Measurements from ENCODE around the gene DNAJB8. TPM values are rescaled to one million over a fixed set of nuclear protein-coding genes. Genes with fewer than 3 reads are reported as not detected.
A peak's percentile ranks its signal among the peaks of the same experiment; 100 is the strongest.

DNAJB8 gene
- total RNA-seq, 2 donors from 2014 or later: not detected

DNA sequence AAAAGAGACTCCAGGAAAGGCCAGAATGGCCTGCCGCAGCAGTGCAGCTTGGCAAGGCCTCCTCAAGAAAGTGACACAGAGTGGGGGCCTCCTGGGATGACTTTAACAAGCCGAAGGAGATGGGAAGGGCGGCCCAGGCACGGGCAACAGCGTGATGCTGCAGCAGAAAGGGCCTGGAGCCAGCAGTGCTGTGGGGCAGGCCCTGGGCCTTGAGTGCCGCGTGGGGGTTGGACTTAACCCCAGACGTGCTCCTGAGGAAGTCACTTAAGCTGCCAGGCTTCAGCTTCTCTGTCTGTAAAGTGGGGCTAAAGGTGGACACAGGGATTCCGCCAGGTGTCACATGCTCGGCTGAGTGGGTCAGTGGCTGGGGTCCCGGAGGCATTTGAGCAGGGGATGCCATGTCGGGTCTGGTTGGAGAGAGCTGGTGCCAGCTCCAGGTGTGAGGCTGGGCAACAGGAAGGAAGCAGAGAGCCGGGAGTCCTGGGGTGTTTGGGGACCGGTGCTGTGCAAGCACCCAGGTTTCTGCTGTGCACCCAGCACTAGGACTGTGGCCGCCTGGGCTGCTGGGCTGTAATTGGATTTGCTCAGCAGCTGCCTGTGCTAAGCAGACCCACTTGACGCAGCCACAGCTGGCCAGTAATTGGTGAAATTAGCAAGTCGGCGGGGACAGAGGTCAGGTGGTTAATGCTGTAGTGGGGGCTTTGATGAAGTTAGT is 7.8 kb downstream of the DNAJB8 start:
- Mint-ChIP-seq H3K36me3 (ENCODE audit: low read depth) (no peaks in the 10 kb centered on the region), H3K4me1 (peaks cover 7% of the 10 kb centered on the region), H3K27ac (no peak overlapping the region), H3K4me3 (no peak overlapping the region), H3K27me3 (ENCODE audit: insufficient read depth) (peaks cover 78% of the 10 kb centered on the region), H3K9me3 (no peaks in the 10 kb centered on the region)
- 91 to 95% methylated on average over 11 to 18 of the region's 18 CpGs for WGBS, 2 experiments (ENCODE audit: insufficient coverage in 1 of 2, insufficient read length in 1 of 2)
- Histone ChIP-seq H3K4me1 (ENCODE audit: control insufficient read depth, insufficient read depth, low read length) (peaks cover 4% of the 10 kb centered on the region), H3K4me3 (ENCODE audit: low read length) (no peak overlapping the region), H3K27ac (ENCODE audit: low read depth, low read length) (no peak overlapping the region), H3K27me3 (ENCODE audit: control insufficient read depth, insufficient read depth, low read length, poor library complexity, severe bottlenecking) (peaks cover 15% of the 10 kb centered on the region), H3K9me3 (ENCODE audit: control insufficient read depth, low read length) (no peaks in the 10 kb centered on the region), H3K9ac (ENCODE audit: extremely low read depth, low read length, poor library complexity, severe bottlenecking) (no peak overlapping the region), H3K36me3 (ENCODE audit: control insufficient read depth, insufficient read depth, low read length) (no peaks in the 10 kb centered on the region)
- no peak for TF ChIP-seq CTCF (conservative IDR thresholded peaks at IDR 0.05)
- DNase-seq: no peak

GRCh38 chr3:128457937-128458336 is 8.8 kb downstream of the DNAJB8 start:
- Histone ChIP-seq H3K4me3 (ENCODE audit: low read length) (no peak overlapping the region), H3K27me3 (ENCODE audit: control insufficient read depth, insufficient read depth, low read length, poor library complexity, severe bottlenecking) (peaks cover 15% of the 10 kb centered on the region), H3K27ac (ENCODE audit: low read depth, low read length) (no peak overlapping the region), H3K9ac (ENCODE audit: extremely low read depth, low read length, poor library complexity, severe bottlenecking) (no peak overlapping the region), H3K9me3 (ENCODE audit: control insufficient read depth, low read length) (no peaks in the 10 kb centered on the region), H3K4me1 (ENCODE audit: control insufficient read depth, insufficient read depth, low read length) (peaks cover 4% of the 10 kb centered on the region), H3K36me3 (ENCODE audit: control insufficient read depth, insufficient read depth, low read length) (no peaks in the 10 kb centered on the region)
- Mint-ChIP-seq H3K27me3 (ENCODE audit: insufficient read depth) (peaks cover 76% of the 10 kb centered on the region), H3K36me3 (ENCODE audit: low read depth) (no peaks in the 10 kb centered on the region), H3K27ac (no peak overlapping the region), H3K4me1 (peaks cover 7% of the 10 kb centered on the region), H3K9me3 (no peaks in the 10 kb centered on the region), H3K4me3 (no peak overlapping the region)
- DNase-seq: no peak
- TF ChIP-seq CTCF (conservative IDR thresholded peaks at IDR 0.05): no peak
- WGBS, 2 experiments (ENCODE audit: insufficient coverage in 1 of 2, insufficient read length in 1 of 2): 92 to 98% methylated on average over 11 to 12 of the region's 12 CpGs

GRCh38 chr3:128456776-128457715 is 9.6 kb downstream of the DNAJB8 start:
- Mint-ChIP-seq H3K4me3 (no peak overlapping the region), H3K27ac (no peak overlapping the region), H3K36me3 (ENCODE audit: low read depth) (no peaks in the 10 kb centered on the region), H3K27me3 (ENCODE audit: insufficient read depth) (peaks cover 77% of the 10 kb centered on the region), H3K9me3 (no peaks in the 10 kb centered on the region), H3K4me1 (peaks cover 7% of the 10 kb centered on the region)
- DNase-seq: peak; percentile 62
- Histone ChIP-seq H3K4me3 (ENCODE audit: low read length) (no peak overlapping the region), H3K9me3 (ENCODE audit: control insufficient read depth, low read length) (no peaks in the 10 kb centered on the region), H3K4me1 (ENCODE audit: control insufficient read depth, insufficient read depth, low read length) (peaks cover 4% of the 10 kb centered on the region), H3K27ac (ENCODE audit: low read depth, low read length) (no peak overlapping the region), H3K9ac (ENCODE audit: extremely low read depth, low read length, poor library complexity, severe bottlenecking) (no peak overlapping the region), H3K27me3 (ENCODE audit: control insufficient read depth, insufficient read depth, low read length, poor library complexity, severe bottlenecking) (peaks cover 19% of the 10 kb centered on the region), H3K36me3 (ENCODE audit: control insufficient read depth, insufficient read depth, low read length) (no peaks in the 10 kb centered on the region)
- peak; percentile 43 for TF ChIP-seq CTCF (conservative IDR thresholded peaks at IDR 0.05)
- 71 to 86% methylated on average over 7 to 27 of the region's 27 CpGs for WGBS, 2 experiments (ENCODE audit: insufficient coverage in 1 of 2, insufficient read length in 1 of 2)
